ENCODE measurements around the gene KRT72. TPM values are rescaled to one million over a fixed set of nuclear protein-coding genes. Genes with fewer than 3 reads are reported as not detected.

Gene KRT72
- total and polyA plus RNA-seq, 2 donors (not counting 3 experiments of a cell fraction or from before 2014, with no cell fraction given): not detected

GRCh38 chr12:52636592-52637258, 35.5 kb upstream of the KRT72 start:
- intact Hi-C loops (cut with micrococcal nuclease): no loop called here
- H3K27me3 ChIP-seq (ENCODE audit: control insufficient read depth in 2 of 2, insufficient read depth in 2 of 2, low read length in 2 of 2): peaks cover 12 to 24% of the 10 kb centered on the region in 2 experiments
- H3K4me1 ChIP-seq (ENCODE audit: control insufficient read depth, extremely low read depth, insufficient read depth, low read length): no peaks in the 10 kb centered on the region
- no peaks in the 10 kb centered on the region for H3K36me3 ChIP-seq (ENCODE audit: control insufficient read depth in 2 of 2, extremely low read depth in 1 of 2, insufficient read depth in 2 of 2, low read length in 2 of 2)
- no peak for TF ChIP-seq FOS (IDR thresholded peaks at IDR 0.05; ENCODE audit: borderline replicate concordance, insufficient read depth, low read length)
- no peak for TF ChIP-seq MAX (IDR thresholded peaks at IDR 0.05; ENCODE audit: insufficient read depth, insufficient read length)
- TF ChIP-seq POLR2AphosphoS5 (IDR thresholded peaks at IDR 0.05; ENCODE audit: insufficient read depth, low read depth, low read length): no peak
- TF ChIP-seq JUN (IDR thresholded peaks at IDR 0.05; ENCODE audit: borderline replicate concordance, insufficient read depth, insufficient read length, low read depth): no peak
- TF ChIP-seq GATA2 (IDR thresholded peaks at IDR 0.05; ENCODE audit: insufficient read depth, insufficient read length, low read depth, low read length): no peak
- TF ChIP-seq POLR2A (IDR thresholded peaks at IDR 0.05; ENCODE audit: low read depth, low read length): no peak
- no peak for TF ChIP-seq EZH2 (IDR thresholded peaks at IDR 0.05; ENCODE audit: borderline replicate concordance, low read depth, low read length, severe bottlenecking)
- no peak for TF ChIP-seq CTCF (IDR thresholded peaks at IDR 0.05; ENCODE audit: extremely low read depth in 1 of 2, insufficient read depth in 1 of 2, low read depth in 1 of 2, low read length in 2 of 2)
- TF ChIP-seq MYC (IDR thresholded peaks at IDR 0.05; ENCODE audit: low read depth, low read length): no peak
- no peak overlapping the region for H2AFZ ChIP-seq (ENCODE audit: low read depth, low read length)
- no peak overlapping the region for H3K27ac ChIP-seq (ENCODE audit: insufficient read depth, low read depth, low read length)
- no peaks in the 10 kb centered on the region for H3K9me1 ChIP-seq (replicated peaks; ENCODE audit: control insufficient read depth, extremely low read depth, insufficient read depth, low read length)
- no peaks in the 10 kb centered on the region for H3K79me2 ChIP-seq (ENCODE audit: control insufficient read depth, insufficient read depth, low read length)
- no peak overlapping the region for H3K4me2 ChIP-seq (ENCODE audit: insufficient read depth, low read length)
- no peak overlapping the region for H3K9ac ChIP-seq (replicated peaks; ENCODE audit: extremely low read depth, insufficient read depth, low read length)
- dilution Hi-C loops (cut with MboI; ENCODE audit: extremely low pct_ligation_motif_present, low sequenced_read_pairs): no loop called here
- no peaks in the 10 kb centered on the region for H3K9me3 ChIP-seq (replicated peaks; ENCODE audit: control insufficient read depth, insufficient read depth, low read length)
- no peak for DNase-seq (ENCODE audit: low read depth, low spot score)
- POLR2A ChIA-PET: no interaction called here
- CTCF ChIA-PET: no interaction called here
- FAIRE-seq: no peak
- H3K4me3 ChIP-seq (replicated peaks in 1 of 3; ENCODE audit: insufficient read depth in 1 of 3, low read depth in 1 of 3, low read length in 3 of 3): no peak overlapping the region
- no TSS peak for BruUV-seq (replicated peaks)
- no peaks in the 10 kb centered on the region for H4K20me1 ChIP-seq (replicated peaks; ENCODE audit: control insufficient read depth, extremely low read depth, insufficient read depth, low read length)
